NCI-H187 treated with DMSO at 0.1 percent for 48 hours (cell line): Measurements from ENCODE around the gene RHBDD1.
A peak's percentile ranks its signal among the peaks of the same experiment; 100 is the strongest.
"Not testable (repeated sequence)": the region's sequence is repeated elsewhere in the genome, so short reads cannot be mapped to it uniquely, and the experiment has no call there.

Source experiments
- DNase-seq: peaks from one replicate; lab custom pipeline; 2025; lab: John Stamatoyannopoulos, UW

The RHBDD1 gene

DNA sequence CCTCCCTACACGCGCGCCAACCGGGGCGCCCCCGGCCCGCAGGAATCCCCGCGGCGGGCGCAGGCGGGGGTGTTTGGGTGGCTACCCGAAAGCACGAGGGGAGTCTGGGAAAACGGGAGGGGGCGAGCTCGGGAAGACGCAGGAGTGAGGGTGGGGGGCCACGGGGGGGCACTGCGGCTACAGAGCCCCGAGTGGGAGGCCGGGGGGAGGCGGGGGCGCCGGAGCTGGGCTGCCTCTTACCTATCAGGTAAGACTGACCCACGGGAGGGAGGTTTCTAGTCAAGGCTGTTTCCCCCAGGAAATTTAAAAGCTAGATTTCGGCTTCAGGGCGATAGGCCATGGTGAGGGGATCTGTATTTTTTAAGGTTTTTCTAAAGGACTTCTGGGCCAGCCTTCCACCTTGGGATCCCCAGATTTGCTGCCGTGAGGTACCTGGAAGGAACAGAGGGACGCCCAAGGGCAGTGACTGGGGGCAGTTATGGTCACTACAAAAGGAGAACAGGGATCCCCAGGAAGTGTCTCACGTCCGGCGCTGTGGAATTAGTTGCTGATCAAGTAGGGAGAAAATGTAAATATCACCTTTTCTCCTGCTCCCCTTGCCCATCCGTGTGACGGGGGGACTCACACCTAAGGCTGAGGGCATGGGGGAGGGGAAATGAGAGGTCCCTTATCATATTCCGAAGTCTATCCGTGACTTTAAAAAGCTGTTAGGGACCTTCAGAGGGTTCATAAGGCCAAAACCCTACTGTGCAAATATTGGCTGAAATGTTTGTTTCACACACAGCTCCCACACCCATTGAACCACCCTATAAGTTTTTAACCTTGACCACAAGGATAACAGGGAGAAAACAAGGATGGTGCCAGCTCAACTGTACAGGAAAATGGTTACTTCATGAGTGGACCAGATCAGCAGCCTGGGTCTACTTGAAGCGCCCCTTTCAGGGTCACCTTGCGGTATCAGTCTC lies 35.6 kb upstream of the RHBDD1 start:
- no peak for DNase-seq

GRCh38 chr2:226800941-226801784 lies 34.7 kb upstream of the RHBDD1 start:
- DNase-seq, result no peak

DNA sequence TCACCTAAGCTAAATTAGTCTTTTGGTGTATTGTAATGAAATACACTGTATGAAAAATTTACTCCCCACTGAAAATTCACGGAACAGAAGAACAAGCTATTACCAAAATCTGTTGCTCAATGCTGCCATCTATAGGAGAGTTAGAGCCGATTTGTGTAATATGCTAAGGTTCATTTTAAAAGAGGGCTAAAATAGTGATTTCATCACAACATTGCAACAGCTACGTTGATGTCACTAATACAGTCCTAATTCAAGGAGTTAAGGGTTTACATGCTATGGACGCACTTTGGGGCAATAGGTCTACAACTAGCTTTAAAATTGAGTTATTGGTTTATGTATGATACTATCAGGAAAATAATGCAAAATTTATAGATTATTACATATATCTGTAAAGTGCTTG lies 33.3 kb upstream of the RHBDD1 start:
- DNase-seq, result no peak

GRCh38 chr2:226803410-226803809 lies 32.4 kb upstream of the RHBDD1 start:
- no peak for DNase-seq

DNA sequence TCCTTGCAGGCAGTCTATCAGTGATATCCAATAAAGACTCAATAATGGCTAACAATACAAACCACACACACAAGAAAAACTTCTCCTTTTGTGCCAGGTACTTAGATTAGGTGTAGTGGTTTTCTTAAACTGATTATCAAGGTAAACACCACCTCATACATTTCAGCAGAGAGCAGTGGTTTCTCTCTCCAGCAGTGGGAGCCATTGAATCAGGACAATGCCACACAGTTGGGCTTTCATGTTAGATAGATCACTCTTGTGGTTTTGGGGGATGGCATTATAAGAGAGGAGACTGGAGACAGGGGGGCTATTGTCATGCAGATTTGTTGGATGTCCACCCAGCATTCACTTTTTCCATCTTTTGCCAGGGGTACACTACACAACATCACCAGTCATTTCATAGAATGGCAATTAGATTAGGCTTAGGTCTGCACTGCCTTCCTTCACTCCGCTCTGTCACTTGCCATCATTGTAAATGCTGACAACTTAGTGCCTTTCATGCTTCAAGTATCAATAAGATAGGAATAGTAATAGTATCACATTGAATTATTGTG lies 22.6 kb upstream of the RHBDD1 start:
- DNase-seq, result no peak

DNA sequence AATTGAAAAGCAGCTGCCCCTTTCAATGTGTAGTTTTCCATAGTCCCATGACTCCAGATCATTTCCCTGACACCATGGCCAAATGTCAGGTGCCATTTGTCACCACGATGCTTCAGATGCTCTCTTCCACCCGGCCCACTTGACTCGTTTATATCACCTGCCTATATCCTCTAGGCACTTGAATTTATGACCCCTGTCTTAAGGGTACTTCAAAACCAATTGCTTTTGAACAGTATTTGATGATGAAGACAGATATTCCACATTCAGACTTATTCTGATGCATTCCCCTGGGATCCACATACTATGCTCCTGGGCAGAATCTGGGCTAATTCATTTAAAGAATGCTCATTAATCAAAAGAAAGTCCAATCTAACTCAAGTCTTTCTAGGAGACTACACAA lies 16.9 kb upstream of the RHBDD1 start:
- DNase-seq, result peak; percentile 70

DNA sequence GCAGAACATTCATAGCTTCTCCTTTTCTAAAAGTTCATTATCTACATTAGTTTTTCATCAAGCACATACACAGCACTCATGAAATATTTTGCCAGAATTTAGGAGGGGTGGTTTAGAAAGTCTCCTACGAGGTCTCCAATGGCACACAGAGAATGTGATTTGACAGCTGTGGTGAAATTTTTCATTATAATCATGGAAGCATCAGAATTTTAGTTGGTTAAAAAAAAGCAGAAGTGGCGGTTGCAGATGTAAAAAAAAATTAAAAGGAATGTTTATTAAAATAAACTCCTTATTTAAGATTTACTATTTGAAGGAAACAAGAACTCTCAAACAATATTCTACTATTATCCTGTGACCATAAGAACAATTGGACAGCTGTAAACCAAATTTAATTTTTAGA lies 10.8 kb upstream of the RHBDD1 start:
- DNase-seq, result no peak

GRCh38 chr2:226828191-226828590 lies 7.7 kb upstream of the RHBDD1 start:
- no peak for DNase-seq

- DNase-seq, result no peak
These were observed 5.9 kb upstream of the RHBDD1 start for GRCh38 chr2:226829721-226830631.

GRCh38 chr2:226831266-226831665 lies 4.6 kb upstream of the RHBDD1 start:
- no peak for DNase-seq

GRCh38 chr2:226832061-226832460 lies 3.8 kb upstream of the RHBDD1 start:
- no peak for DNase-seq

GRCh38 chr2:226834880-226835279 lies 974 bp upstream of the RHBDD1 start:
- not testable (repeated sequence) for DNase-seq

DNA sequence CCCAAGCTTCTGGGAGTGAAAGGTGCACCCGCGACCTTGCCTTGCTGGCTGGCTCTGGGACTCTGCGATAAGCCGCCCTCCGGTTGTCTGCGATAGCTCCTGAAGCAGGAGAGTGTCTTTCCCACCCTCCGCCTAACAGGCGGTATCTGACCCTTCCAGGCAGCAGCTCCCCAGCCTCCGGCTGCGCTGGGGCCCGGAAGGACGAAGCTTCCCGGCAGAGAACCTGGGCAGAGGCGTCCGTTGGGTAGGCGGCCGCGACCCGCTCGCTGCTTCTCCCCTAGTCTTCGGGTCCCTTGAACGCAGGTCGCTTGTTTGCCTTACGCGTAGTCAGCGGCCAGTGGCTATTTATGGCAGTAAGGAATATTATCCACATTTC lies 446 bp upstream of the RHBDD1 start:
- no peak for DNase-seq

GRCh38 chr2:226836548-226836885 lies 663 bp downstream of the RHBDD1 start:
- DNase-seq, result no peak

- no peak for DNase-seq
These were observed 1.5 kb downstream of the RHBDD1 start for GRCh38 chr2:226837334-226837733.

DNA sequence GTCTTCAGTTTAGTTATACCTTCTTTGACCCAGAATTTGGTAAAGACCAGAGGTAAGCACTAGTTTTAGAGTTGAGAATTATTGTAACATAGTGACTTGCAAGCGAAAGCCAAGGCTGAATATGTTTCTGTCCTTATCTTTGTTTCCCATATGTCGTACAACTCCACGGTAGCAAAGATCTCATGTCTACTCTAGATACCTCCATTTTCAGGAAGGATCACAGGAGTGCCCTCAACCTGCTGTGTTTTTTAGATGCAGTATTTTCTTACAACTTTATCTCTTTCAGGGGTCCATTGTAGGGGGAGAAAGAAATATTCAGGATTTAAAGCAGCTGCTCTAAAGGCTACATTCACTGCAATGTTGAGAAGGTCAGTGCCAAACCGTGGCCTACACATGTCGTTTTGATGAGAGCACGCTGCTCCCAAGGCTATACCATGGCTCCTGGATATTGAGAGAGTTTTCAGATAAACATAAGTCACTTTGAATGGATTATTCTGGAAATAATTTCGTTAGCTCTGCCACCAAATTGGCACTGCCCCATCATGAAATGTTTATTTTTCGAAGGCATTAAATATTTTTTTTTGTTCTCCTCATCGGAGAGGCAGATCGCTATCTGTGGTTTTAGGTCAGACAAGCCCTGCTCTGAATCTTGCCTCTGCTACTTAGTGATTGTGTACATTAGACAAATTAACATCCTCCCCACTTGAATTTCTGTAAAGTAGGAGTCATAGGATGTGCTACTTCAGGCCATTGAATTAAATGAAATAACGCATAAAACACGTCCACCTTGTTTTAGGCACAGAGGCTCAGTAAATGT lies 2.1 kb downstream of the RHBDD1 start:
- no peak for DNase-seq

GRCh38 chr2:226838722-226839121 lies 2.9 kb downstream of the RHBDD1 start:
- DNase-seq, result no peak

DNA sequence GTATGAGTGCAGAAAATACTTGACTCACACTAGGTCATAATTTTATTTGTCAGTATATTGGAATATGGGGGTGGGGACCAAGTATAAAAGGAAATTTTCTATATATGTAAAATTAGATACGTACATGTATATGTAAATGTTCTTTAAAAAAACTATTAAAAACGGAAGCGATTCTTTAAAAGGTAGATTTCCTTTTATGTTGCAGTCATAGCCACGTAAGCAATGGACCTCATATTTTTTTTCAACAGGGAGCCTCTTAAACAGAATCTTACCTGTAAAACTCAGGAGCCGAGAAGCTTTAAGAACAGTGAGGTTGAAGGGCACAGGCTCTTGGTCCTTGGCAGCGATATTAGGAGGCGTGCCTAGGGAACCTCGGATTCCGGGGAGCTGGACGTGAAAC lies 3.3 kb downstream of the RHBDD1 start:
- DNase-seq, result no peak

DNA sequence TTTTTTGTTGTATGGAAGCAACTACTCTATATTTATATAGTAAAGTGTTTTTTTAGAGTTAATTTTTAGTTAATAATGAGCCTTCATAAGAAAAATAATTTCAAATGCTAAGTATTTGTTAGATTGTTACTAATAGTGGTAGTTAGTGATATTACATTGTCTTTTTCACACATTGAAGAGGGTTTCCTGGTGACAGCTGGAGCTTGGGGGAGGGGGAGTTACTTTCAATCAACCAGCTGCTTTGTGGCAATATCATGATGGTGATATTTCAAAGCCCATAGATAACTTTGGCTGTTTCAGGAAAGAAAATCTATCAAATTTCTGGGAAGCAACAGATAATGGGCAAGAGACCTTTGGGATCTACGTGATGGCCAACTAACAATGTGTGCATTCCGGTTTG lies 4.1 kb downstream of the RHBDD1 start:
- no peak for DNase-seq

DNA sequence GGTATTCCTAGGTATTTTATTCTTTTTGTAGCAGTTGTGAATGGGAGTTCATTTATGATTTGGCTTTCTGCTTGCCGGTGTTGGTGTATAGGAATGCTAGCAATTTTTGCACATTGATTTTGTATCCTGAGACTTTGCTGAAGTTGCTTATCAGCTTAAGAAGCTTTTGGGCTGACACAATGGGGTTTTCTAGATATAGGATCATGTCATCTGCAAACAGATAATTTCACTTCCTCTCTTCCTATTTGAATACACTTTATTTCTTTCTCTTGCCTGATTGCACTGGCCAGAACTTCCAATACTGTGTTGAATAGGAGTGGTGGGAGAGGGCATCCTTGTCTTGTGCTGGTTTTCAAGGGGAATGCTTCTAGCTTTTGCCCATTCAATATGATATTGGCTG lies 7.1 kb downstream of the RHBDD1 start:
- not testable (repeated sequence) for DNase-seq
